Motor neuron (in vitro differentiated cells): ENCODE data around the gene PPP2R2C. TPM values are rescaled to one million over a fixed set of nuclear protein-coding genes. Genes with fewer than 3 reads are reported as not detected.
A peak's percentile ranks its signal among the peaks of the same experiment; 100 is the strongest.

Experiments
- ATAC-seq, 8 experiments: fragments of 200-7000 bp; cut with Tn5 transposase; replicated peaks in 6 of 8; 2 replicates each; pipeline ENCODE4 v1.8.0; 2021; ENCODE audit warnings: mild to moderate bottlenecking in 8 of 8, moderate library complexity in 8 of 8
- H3K27ac ChIP-seq, 2 donors: fragments of 250-450 bp; sonication (Bioruptor Pico); 2 replicates each; pipeline ENCODE4 v1.9.0; 2021; ENCODE audit warnings: antibody characterized with exemption in 2 of 2, mild to moderate bottlenecking in 2 of 2, moderate library complexity in 1 of 2
- H3K4me1 ChIP-seq, 2 donors: fragments of 250-450 bp; sonication (Bioruptor Pico); replicated peaks in 1 of 2; 2 replicates each; pipeline ENCODE4 v1.6.1; 2021; ENCODE audit warnings: antibody characterized with exemption in 2 of 2, mild to moderate bottlenecking in 2 of 2, moderate library complexity in 1 of 2
- H3K4me3 ChIP-seq, 5 donors: fragments of 250-450 bp; sonication (Bioruptor Pico); 2 replicates each; pipeline ENCODE4 v1.9.0; 2021; ENCODE audit warnings: antibody characterized with exemption in 5 of 5, mild to moderate bottlenecking in 5 of 5, moderate library complexity in 4 of 5
- WGBS, 10 experiments: fragments of 450-650 bp; shearing (Covaris generic); methylation state at CpG; one replicate each; pipeline ENCODE4 v1.0.0; 2022; 5-methylcytosine and 5-hydroxymethylcytosine counted together
- in situ Hi-C, 9 experiments: fragments of 400-800 bp; cut with MboI; loops; one replicate each; pipeline ENCODE4 v1.15.0; 2021; ENCODE audit warnings: low sequenced_read_pairs in 9 of 9, low pct_unique_long_range_greater_than_20kb in 2 of 9; ENCODE audit not compliant: unreplicated experiment in 9 of 9
- total RNA-seq, 8 experiments: library from RNA; unstranded; fragments of 300-600 nt; gene quantifications; 2 replicates each; pipeline versions ENCODE4 v1.2.3 to v1.2.4, GENCODE V29; 2022

Gene PPP2R2C
- total RNA-seq, 8 experiments from 2014 or later: 0.24 to 32.4 (median 4.9) TPM

DNA sequence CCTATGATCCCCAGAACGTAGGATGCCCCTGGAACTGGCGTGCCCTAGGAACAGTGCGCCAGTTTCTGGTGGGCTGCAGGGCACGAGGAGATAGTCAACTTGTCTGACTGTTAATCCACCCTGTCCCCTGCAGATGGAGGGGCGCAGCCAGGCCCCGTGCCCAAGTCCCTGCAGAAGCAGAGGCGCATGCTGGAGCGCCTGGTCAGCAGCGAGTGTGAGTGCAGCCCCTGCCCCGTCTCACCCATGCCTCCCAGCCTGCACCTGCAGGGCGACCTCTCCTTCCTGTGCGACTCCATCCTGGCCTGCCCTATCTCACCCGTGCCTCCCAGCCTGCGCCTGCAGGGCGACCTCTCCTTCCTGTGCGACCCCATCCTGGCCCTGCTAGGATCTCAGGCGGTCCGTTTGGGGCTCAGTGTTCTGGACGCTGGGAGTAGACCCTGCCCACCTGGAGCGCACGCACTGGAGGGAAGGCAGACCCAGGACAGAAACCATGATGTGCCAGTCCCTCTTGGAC lies 180.6 kb downstream of the PPP2R2C start:
- in situ Hi-C loops: no loop called here
- no peak for ATAC-seq
- Histone ChIP-seq H3K4me3 (no peak overlapping the region), H3K4me1 (no peaks in the 10 kb centered on the region), H3K27ac (no peak overlapping the region)
- WGBS, 10 experiments: 50% methylated on average over 2 of the region's 21 CpGs; no CpG with 5 or more reads in 9 of the 10 experiments

DNA sequence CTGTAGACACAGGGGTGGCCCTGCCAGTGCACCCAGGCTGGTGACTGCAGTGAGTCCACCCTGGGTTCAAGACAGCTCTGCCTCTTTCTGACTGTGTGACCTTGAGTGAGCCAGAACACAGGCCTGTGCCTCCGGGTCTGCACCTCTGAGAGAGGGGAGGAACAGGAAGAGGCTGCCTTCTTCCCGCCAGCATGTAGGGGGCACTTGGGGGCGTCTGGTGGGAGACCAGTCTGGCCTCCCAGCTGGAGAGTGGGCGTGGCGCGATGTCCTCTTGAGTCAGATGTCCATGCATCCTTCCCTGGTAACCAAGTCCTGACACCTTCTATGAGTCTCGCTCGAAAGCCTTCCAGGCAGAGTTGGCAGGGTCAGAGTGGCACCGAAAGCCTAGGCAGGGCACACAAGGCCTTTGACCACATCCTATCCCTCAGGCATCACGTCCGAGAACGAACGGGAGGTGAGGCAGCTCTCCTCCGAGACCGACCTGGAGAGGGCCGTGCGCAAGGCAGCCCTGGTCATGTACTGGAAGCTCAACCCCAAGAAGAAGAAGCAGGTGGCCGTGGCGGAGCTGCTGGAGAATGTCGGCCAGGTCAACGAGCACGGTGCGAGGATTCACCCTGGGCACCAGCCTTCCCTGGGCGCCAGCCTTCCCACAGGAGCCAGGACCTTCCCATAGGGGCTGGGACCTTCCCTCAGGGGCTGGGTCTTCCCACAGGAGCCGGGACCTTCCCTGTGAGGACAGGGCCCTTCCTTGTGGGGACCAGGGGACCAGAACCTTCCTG lies 181.5 kb downstream of the PPP2R2C start:
- Histone ChIP-seq H3K4me3 (no peak overlapping the region), H3K27ac (no peak overlapping the region), H3K4me1 (no peaks in the 10 kb centered on the region)
- 42 to 88% (median 75%) methylated on average over 1 to 7 of the region's 25 CpGs; no CpG with 5 or more reads in 4 of the 10 experiments for WGBS, 10 experiments
- in situ Hi-C loops: no loop called here
- no peak for ATAC-seq

DNA sequence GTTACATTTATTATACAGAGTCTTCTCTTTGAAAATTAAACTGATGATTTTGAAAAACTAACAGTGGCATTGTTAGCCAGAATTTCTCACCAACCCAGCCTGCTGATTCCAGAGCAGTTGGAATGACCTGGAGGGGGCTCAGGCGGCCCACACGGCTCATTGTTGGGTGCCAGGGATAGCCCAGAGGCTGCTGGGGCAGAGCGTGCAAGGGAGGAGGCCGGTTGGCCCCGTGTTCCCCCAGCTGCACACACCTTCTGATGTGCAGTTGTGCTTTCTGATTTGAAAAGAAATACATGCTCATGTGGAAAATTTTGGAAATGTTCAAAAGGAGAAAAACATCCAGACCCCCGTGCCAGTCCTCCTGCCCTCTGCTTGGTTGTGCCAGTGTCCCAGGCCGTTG lies 182.2 kb downstream of the PPP2R2C start:
- ATAC-seq: no peak
- in situ Hi-C loops: no loop called here
- 63 to 87% (median 82%) methylated on average over 2 to 4 of the region's 7 CpGs; no CpG with 5 or more reads in 5 of the 10 experiments for WGBS, 10 experiments
- no peaks in the 10 kb centered on the region for H3K4me1 ChIP-seq
- no peak overlapping the region for H3K4me3 ChIP-seq
- no peak overlapping the region for H3K27ac ChIP-seq

DNA sequence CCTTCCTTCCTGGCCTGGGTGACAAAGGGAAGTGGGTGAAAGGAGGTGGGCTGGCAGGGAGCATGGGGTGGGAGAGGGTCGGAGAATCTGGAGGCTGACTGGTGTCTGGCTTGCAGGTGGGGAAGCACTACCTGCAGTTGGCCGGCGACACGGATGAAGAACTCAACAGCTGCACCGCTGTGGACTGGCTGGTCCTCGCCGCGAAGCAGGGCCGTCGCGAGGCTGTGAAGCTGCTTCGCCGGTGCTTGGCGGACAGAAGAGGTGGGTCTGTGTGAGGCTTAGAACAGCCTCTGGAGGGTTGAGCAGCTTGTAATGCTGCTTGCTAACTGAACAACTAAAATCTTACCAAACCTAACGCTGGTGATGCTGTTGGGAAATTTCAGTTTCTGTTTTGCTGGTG lies 183.5 kb downstream of the PPP2R2C start:
- in situ Hi-C loops: no loop called here
- 100% methylated on average over 1 to 2 of the region's 15 CpGs; no CpG with 5 or more reads in 7 of the 10 experiments for WGBS, 10 experiments

DNA sequence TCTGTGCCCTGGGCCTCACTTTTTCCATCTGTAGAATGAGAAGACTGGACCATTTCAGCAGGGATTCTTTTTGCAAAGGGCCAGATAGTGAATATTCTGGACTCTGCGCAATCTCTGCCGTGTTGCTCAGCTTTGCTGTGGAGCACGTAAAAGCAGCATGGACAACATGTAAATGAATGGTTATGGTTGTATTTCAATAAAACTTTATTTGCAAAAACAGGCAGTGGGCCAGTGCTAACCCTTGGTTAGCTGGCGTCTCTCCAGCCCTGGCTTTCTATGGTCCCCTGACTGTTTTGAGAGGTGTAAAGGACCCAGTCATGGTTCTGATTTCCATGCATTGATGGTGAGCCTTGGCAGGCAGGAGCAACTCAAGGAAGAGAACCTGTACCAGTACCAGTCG lies 184.1 kb downstream of the PPP2R2C start:
- Histone ChIP-seq H3K27ac (no peak overlapping the region), H3K4me1 (no peaks in the 10 kb centered on the region), H3K4me3 (no peak overlapping the region)
- no peak for ATAC-seq
- WGBS, 10 experiments: 85 to 100% (median 100%) methylated on average over 2 to 5 of the region's 5 CpGs; no CpG with 5 or more reads in 3 of the 10 experiments
- in situ Hi-C loops: no loop called here

More for the DNA sequence above, 183.5 kb downstream of the PPP2R2C start:
- H3K27ac ChIP-seq: no peak overlapping the region
- H3K4me3 ChIP-seq: no peak overlapping the region
- no peaks in the 10 kb centered on the region for H3K4me1 ChIP-seq
- no peak for ATAC-seq

DNA sequence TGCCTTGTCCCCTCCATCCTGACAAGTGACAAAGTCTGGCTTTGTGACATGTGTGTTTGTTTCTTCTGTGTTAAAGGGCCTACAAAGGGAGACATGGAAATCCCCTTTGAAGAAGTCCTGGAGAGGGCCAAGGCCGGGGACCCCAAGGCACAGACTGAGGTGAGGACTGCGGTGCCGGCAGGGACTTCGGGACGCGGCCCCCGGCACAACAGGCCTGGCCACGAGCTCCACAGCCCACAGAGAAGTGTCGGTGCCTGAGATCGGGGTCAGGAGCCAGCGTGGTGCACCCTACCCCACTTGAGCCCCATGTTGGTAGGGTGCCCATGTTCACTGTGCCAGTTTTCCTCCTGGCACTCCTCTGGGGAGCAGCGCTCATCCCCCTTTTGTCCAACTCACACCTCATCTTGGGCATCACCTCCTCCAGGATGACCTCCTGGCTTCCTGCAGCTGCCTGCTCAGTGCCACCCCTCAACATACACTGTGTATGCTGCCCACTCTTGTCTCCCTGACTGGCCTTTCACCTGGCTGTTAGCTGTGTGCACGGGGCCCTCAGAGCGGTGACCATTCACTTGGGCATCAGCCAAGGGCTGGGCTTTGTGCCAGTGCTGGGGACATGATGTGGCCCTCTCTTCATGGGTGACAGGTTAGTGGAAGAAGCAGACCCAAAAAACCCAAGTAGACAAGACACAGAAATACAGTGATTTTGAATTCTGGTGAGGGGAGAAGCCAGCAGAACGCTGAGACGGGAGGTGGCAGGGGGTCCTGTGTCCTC lies 185.2 kb downstream of the PPP2R2C start:
- no peak overlapping the region for H3K4me3 ChIP-seq
- ATAC-seq: no peak
- H3K27ac ChIP-seq: no peak overlapping the region
- H3K4me1 ChIP-seq: peaks cover 2 to 6% of the 10 kb centered on the region in 2 donors
- in situ Hi-C loops: no loop called here
- WGBS, 10 experiments: 91 to 100% (median 100%) methylated on average over 1 to 7 of the region's 16 CpGs; no CpG with 5 or more reads in 6 of the 10 experiments

DNA sequence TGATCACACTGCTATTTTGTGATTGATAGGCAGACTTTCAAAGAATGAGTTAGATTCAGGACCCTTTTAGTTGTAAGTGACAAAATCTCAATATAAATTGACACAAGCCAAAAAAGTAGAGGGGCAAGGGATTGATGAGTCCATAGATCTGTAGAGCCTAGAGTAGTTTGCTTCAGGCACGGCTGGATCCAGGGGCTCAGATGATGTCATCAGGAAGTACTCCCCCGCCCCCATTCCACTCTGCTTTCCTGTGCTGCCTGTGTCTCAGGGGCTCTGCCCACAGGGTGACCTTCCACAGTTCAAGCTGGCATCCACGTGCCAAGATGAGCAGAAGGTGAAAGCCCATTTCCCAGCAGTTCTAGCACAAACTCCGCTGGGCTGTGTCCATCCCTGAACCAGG lies 189.1 kb downstream of the PPP2R2C start:
- 60 to 100% (median 86%) methylated on average over 1 to 2 of the region's 4 CpGs; no CpG with 5 or more reads in 5 of the 10 experiments for WGBS, 10 experiments
- H3K4me3 ChIP-seq: no peak overlapping the region
- no peak overlapping the region for H3K27ac ChIP-seq
- in situ Hi-C loops: no loop called here
- H3K4me1 ChIP-seq: peaks cover 14 to 18% of the 10 kb centered on the region in 2 donors
- ATAC-seq: no peak

DNA sequence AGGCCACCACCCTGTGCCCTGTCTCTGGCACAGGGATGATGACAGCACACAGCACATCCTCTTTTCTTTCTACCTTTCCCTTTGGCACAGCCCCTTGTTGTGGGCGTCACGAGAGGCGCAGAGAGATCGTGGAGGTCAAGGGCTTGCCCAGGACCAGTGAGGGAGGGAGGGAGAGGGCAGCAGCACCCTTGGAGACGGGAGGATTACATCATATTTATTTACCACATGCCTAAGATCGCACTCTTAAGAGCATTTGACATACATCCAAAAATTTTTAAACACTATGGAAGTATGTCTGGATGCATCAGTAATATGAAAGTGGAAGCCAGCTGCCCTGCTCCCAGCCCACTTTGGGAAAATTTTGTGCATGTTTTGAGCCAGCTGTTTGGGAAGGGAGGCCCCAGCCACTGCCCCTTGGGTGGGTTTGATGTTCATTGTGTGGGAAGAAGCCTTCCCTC lies 190.1 kb downstream of the PPP2R2C start:
- 50 to 83% (median 81%) methylated on average over 1 to 4 of the region's 6 CpGs; no CpG with 5 or more reads in 7 of the 10 experiments for WGBS, 10 experiments
- no peak overlapping the region for H3K4me3 ChIP-seq
- H3K27ac ChIP-seq: peak overlapping the region in 1 of 2 donors; percentile 35
- in situ Hi-C loops: no loop called here
- peaks cover 14 to 20% of the 10 kb centered on the region in 2 donors for H3K4me1 ChIP-seq
- ATAC-seq: peak in 2 of 8 experiments; percentile 40 to 42

DNA sequence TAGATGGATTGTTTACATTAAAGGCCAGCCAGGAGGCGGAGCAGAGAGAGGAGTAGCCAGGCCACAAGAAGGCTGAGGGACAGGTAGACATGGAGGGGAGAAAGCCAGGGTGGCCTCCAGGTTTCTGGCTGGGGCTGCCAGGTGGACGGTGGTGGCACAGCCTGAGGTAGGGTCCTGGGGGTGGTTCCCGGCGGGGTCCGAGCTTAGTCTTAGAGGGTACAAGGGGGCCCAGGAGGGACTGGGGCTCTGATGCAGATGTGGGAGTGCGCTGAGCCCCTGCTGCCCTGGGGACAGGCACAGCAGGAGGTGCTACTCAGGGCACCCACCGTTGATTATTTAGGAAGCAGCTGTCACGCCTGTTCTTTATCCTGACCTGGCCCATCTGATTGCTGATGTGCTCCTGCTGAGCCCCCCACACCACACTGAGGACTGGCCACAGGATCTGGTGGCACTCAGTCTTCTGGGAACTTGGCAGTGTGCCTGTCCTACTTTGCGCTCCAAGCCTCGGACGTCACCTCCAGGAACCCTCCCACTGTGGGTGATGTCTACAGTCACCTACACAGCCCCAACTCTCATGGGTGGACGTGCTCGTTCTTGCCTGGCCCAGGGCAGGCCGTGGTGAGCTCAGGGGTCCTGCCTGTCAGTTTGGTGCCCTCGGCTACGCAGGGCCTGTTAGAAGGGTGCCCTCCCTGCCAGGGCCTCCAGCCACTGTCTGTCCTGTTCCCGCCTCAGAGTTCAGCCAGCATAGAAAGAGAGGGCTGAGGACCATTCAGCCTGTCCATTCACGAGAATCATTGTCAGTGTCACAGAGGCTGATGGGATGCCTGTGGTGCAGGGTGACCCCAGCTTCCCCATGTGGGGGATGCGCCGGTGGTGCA lies 190.7 kb downstream of the PPP2R2C start:
- Histone ChIP-seq H3K27ac (peak overlapping the region in 1 of 2 donors; percentile 55), H3K4me3 (no peak overlapping the region), H3K4me1 (peaks cover 20 to 27% of the 10 kb centered on the region in 2 donors)
- peak in 3 of 8 experiments; percentile 36 to 56 (median 37) for ATAC-seq
- in situ Hi-C loops: no loop called here
- 30 to 100% (median 90%) methylated on average over 1 to 4 of the region's 20 CpGs; no CpG with 5 or more reads in 6 of the 10 experiments for WGBS, 10 experiments

DNA sequence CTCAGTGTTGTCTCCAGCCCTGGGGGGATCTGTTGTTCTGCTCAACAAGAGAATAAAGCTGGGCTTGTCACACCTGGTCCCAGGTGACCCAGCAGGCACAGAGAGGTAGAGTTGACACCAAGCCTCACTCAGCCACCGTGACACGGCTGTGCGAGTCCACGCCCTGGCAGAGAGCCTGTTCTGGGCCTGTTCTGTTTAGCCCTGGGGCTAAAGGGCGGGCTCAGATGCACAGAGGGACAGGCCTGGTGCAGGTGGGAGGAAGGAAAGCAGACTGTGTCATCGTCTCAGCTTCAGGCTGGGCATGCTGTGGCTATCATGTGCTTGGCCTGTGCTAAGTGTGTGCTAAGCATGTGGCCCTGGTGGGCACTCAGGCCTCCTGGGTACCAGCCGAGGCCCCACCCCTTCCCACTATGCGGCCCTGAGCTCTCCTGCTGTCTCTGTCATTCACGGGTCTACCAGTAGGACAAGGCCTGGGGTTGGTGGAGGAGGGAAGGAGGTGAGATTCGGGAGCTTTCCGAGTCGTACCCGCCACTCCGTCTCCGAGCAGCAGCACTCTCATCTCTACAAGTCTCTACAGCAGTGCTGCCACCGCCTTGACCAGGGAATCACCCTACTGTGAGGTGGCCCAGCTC lies 191.9 kb downstream of the PPP2R2C start:
- Histone ChIP-seq H3K27ac (no peak overlapping the region), H3K4me1 (peaks cover 31 to 39% of the 10 kb centered on the region in 2 donors), H3K4me3 (no peak overlapping the region)
- peak in 3 of 8 experiments; percentile 68 to 94 (median 83) for ATAC-seq
- in situ Hi-C loops: no loop called here
- WGBS, 10 experiments: 40 to 60% methylated on average over 1 to 5 of the region's 16 CpGs; no CpG with 5 or more reads in 8 of the 10 experiments

DNA sequence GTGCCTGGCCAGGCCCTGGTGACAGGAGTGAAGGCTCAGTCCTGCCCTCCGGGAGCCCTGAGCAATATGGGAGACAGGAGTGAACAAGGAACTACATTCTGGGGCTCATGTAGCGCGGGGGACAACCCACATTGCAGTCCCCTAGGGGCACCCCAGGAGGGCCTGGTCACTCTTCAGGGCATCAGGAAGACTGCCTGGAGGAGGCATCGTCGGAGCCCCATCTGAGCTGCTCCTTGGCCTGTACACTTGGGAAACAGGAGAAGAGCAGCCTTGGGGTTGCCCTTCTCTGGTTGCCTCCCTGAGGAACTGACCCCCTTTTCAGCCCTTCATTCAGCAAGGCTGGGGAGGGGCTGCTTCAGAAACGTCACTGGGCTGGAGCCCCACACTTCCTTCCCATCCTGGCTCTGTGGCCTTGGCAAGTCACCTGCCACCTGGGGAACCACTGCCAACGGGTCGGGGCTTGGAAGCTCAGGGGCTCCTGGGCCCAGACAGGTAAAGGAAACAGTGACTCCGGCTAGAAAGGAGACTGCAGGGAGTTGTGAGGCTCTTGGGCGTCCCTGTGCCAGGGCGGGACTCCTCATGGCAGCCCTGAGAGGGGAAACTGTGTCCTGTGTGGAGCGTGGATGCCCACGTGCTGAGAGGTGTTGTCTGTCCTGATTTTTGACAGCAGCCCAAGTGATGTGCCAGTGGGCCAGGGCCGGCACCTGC lies 192.7 kb downstream of the PPP2R2C start:
- no peak for ATAC-seq
- H3K4me1 ChIP-seq: peaks cover 35 to 46% of the 10 kb centered on the region in 2 donors
- 89 to 100% (median 96%) methylated on average over 2 to 5 of the region's 14 CpGs; no CpG with 5 or more reads in 6 of the 10 experiments for WGBS, 10 experiments
- H3K4me3 ChIP-seq: no peak overlapping the region
- in situ Hi-C loops: no loop called here
- H3K27ac ChIP-seq: no peak overlapping the region
